ENCODE data around the gene SH3TC1.

- TF ChIP-seq EZH2 (IDR thresholded peaks at IDR 0.05; ENCODE audit: borderline replicate concordance, low read length) (no peak), CTCF (IDR thresholded peaks at IDR 0.05; ENCODE audit: low read length) (no peak)
Observed at GRCh38 chr4:8235224-8235623, 36.1 kb downstream of the SH3TC1 start.
